GM18907 (cell line): ENCODE data around the gene CCDC127.
"Not testable (repeated sequence)": the region's sequence is repeated elsewhere in the genome, so short reads cannot be mapped to it uniquely, and the experiment has no call there.

Source experiments
- ATAC-seq: cut with Tn5 transposase; IDR thresholded peaks from one replicate; pipeline ENCODE4 v1.9.1; 2021; ENCODE audit warnings: mild to moderate bottlenecking, moderate library complexity; ENCODE audit not compliant: unreplicated experiment

Gene CCDC127

GRCh38 chr5:235527-235926 lies 17.6 kb upstream of the CCDC127 start:
- ATAC-seq, result not testable (repeated sequence)

GRCh38 chr5:234450-234849 lies 16.5 kb upstream of the CCDC127 start:
- ATAC-seq, result no peak

- not testable (repeated sequence) for ATAC-seq
These were observed 15.5 kb upstream of the CCDC127 start for GRCh38 chr5:233426-233825.

GRCh38 chr5:231661-232060 lies 13.7 kb upstream of the CCDC127 start:
- no peak for ATAC-seq

GRCh38 chr5:230711-231110 lies 12.8 kb upstream of the CCDC127 start:
- ATAC-seq, result no peak

- no peak for ATAC-seq
These were observed 10.9 kb upstream of the CCDC127 start for GRCh38 chr5:228886-229285.

- ATAC-seq, result not testable (repeated sequence)
These were observed 9.4 kb upstream of the CCDC127 start for GRCh38 chr5:227375-227774.

- ATAC-seq, result no peak
These were observed 7.4 kb upstream of the CCDC127 start for GRCh38 chr5:225334-225733.

GRCh38 chr5:223791-224190 lies 5.8 kb upstream of the CCDC127 start:
- no peak for ATAC-seq

- ATAC-seq, result not testable (repeated sequence)
These were observed 5.2 kb upstream of the CCDC127 start for GRCh38 chr5:222951-223715.

- peak; percentile 19 for ATAC-seq
These were observed 2.0 kb upstream of the CCDC127 start for GRCh38 chr5:219991-220390.

GRCh38 chr5:219460-219863 lies 1.5 kb upstream of the CCDC127 start:
- ATAC-seq, result no peak

GRCh38 chr5:218457-219291 lies 721 bp upstream of the CCDC127 start:
- peak; percentile 32 for ATAC-seq

GRCh38 chr5:216076-216475 lies 1.9 kb downstream of the CCDC127 start:
- ATAC-seq, result not testable (repeated sequence)

GRCh38 chr5:215256-215655 lies 2.7 kb downstream of the CCDC127 start:
- ATAC-seq, result not testable (repeated sequence)

- ATAC-seq, result no peak
These were observed 4.1 kb downstream of the CCDC127 start for GRCh38 chr5:213803-214395.

GRCh38 chr5:208449-209114 lies 9.4 kb downstream of the CCDC127 start:
- ATAC-seq, result no peak

GRCh38 chr5:207599-207998 lies 10.4 kb downstream of the CCDC127 start:
- no peak for ATAC-seq

GRCh38 chr5:206927-207536 lies 10.9 kb downstream of the CCDC127 start:
- ATAC-seq, result no peak

- ATAC-seq, result no peak
These were observed 11.5 kb downstream of the CCDC127 start for GRCh38 chr5:206406-206805.
